NCI-H1694 (cell line): ENCODE measurements around the gene CCL4.
A peak's percentile ranks its signal among the peaks of the same experiment; 100 is the strongest.

Experiments used
- DNase-seq: peaks from one replicate; lab custom pipeline; 2025; lab: John Stamatoyannopoulos, UW

CCL4 gene

GRCh38 chr17:36144981-36145729 lies 41.5 kb downstream of the CCL4 start:
- no peak for DNase-seq

- no peak for DNase-seq
Observed at GRCh38 chr17:36147601-36148000, 44.0 kb downstream of the CCL4 start.

- peak; percentile 49 for DNase-seq
Observed at GRCh38 chr17:36148559-36149295, 45.1 kb downstream of the CCL4 start.

GRCh38 chr17:36149296-36149820 lies 45.7 kb downstream of the CCL4 start:
- DNase-seq = no peak

GRCh38 chr17:36151891-36152638 lies 48.4 kb downstream of the CCL4 start:
- DNase-seq = no peak

- DNase-seq = no peak
Observed at GRCh38 chr17:36152639-36153120, 49.1 kb downstream of the CCL4 start.

- DNase-seq = no peak
Observed at GRCh38 chr17:36153895-36154610, 50.4 kb downstream of the CCL4 start.
